OCI-LY7 (cell line): ENCODE results near the gene CAB39. TPM values are rescaled to one million over a fixed set of nuclear protein-coding genes. Genes with fewer than 3 reads are reported as not detected.

Experiments used
- Bru-seq: library from RNA; stranded (reverse); fragments of 400-500 nt; gene quantifications from one replicate; lab custom pipeline; 2021; lab: Mats Ljungman, UMichigan
- BruChase-seq, 2 experiments: library from RNA; stranded (reverse); fragments of 400-500 nt; gene quantifications; one replicate each; lab custom pipeline; 2021; lab: Mats Ljungman, UMichigan
- BruUV-seq: library from RNA; stranded (reverse); fragments of 400-500 nt; replicated peaks from 2 replicates; lab custom pipeline; 2021; lab: Mats Ljungman, UMichigan
- CTCF ChIA-PET: fragments of 300-600 bp; sonication (Branson Sonifier 250); formaldehyde crosslinking; loops from one replicate; lab custom pipeline; 2022; ENCODE audit warnings: antibody characterized with exemption; ENCODE audit not compliant: unreplicated experiment; lab: Charles Lee
- POLR2A ChIA-PET: fragments of 300-600 bp; sonication (Branson Sonifier 250); formaldehyde crosslinking; loops from one replicate; lab custom pipeline; 2022; ENCODE audit warnings: antibody characterized with exemption; lab: Charles Lee
- DNase-seq: peaks from one replicate; pipeline ENCODE4 v3.0.0-alpha.2; 2015; ENCODE audit warnings: low spot score
- H2AFZ ChIP-seq: fragments of 200-600 bp; sonication (generic), shearing (Covaris generic); 2 replicates; pipeline ENCODE4 v1.6.1; 2014; ENCODE audit warnings: mild to moderate bottlenecking, antibody characterized with exemption, low read length, moderate library complexity
- H3K27ac ChIP-seq: fragments of 200-600 bp; sonication (generic); 2 replicates; pipeline ENCODE4 v1.5.1; 2014; ENCODE audit warnings: mixed run types, low read depth, mild to moderate bottlenecking, moderate library complexity, low read length, inconsistent platforms; ENCODE audit not compliant: poor library complexity, severe bottlenecking
- H3K36me3 ChIP-seq: fragments of 200-600 bp; sonication (generic); 2 replicates; pipeline ENCODE4 v1.6.1; 2014; ENCODE audit warnings: mild to moderate bottlenecking, antibody characterized with exemption, low read length, moderate library complexity, mixed read lengths; ENCODE audit not compliant: insufficient read depth
- H3K4me1 ChIP-seq: fragments of 200-600 bp; sonication (generic); 2 replicates; pipeline ENCODE4 v1.5.1; 2014; ENCODE audit warnings: mild to moderate bottlenecking, low read length; ENCODE audit not compliant: insufficient read depth, poor library complexity, severe bottlenecking
- H3K4me2 ChIP-seq: fragments of 200-600 bp; sonication (generic); 2 replicates; pipeline ENCODE4 v1.6.1; 2014; ENCODE audit warnings: mild to moderate bottlenecking, low read length
- H3K4me3 ChIP-seq: fragments of 200-600 bp; sonication (generic); 2 replicates; pipeline ENCODE4 v1.5.1; 2014; ENCODE audit warnings: mild to moderate bottlenecking, low read depth, low read length; ENCODE audit not compliant: poor library complexity, severe bottlenecking
- H3K79me2 ChIP-seq: fragments of 200-600 bp; sonication (generic); 2 replicates; pipeline ENCODE4 v1.6.1; 2016; ENCODE audit warnings: low read depth, mild to moderate bottlenecking, low read length, moderate library complexity, mixed read lengths; ENCODE audit not compliant: insufficient read depth
- H3K9me2 ChIP-seq: fragments of 200-600 bp; sonication (generic); 2 replicates; pipeline ENCODE4 v1.6.1; 2016; ENCODE audit warnings: mild to moderate bottlenecking, low read length, mixed read lengths; ENCODE audit not compliant: insufficient read depth
- H3K9me3 ChIP-seq: fragments of 200-600 bp; sonication (generic); 2 replicates; pipeline ENCODE4 v1.6.1; 2014; ENCODE audit warnings: mild to moderate bottlenecking, mixed run types, low read length, mixed read lengths
- H4K20me1 ChIP-seq: fragments of 200-600 bp; sonication (generic); 2 replicates; pipeline ENCODE4 v1.6.1; 2014; ENCODE audit warnings: mild to moderate bottlenecking, antibody characterized with exemption, low read length, moderate library complexity, mixed read lengths; ENCODE audit not compliant: insufficient read depth
- EZH2phosphoT487 ChIP-seq: fragments of 200-600 bp; sonication (generic); IDR thresholded peaks from 2 replicates; pipeline ENCODE4 v1.6.1; 2018; ENCODE audit warnings: low read depth, borderline replicate concordance, mild to moderate bottlenecking, mixed run types, antibody characterized with exemption, low read length, moderate library complexity, mixed read lengths
- intact Hi-C: fragments of 100-400 bp; cut with micrococcal nuclease; formaldehyde crosslinking; loops from one replicate; pipeline ENCODE4 v1.10.0; 2022; ENCODE audit not compliant: unreplicated experiment
- long read RNA-seq: library from polyadenylated mRNA; stranded (forward); transcript quantifications from one replicate; pipeline ENCODE4 v2.0.0, GENCODE V29; 2022
- total RNA-seq, 2 experiments: library from RNA; depleted of rRNA in 1 of 2; stranded (reverse); fragments of >200 nt in 1 of 2; shearing (Covaris generic) in 1 of 2; gene quantifications; 2 replicates each; pipeline ENCODE4 v1.2.3, GENCODE V29; 2014 to 2022
- TF ChIP-seq, protein P1 (sequence below): fragments of 200-600 bp; sonication (generic); conservative IDR thresholded peaks from 2 replicates; pipeline ENCODE4 v1.5.1; 2014; ENCODE audit warnings: mild to moderate bottlenecking, antibody characterized with exemption, low read length, moderate library complexity, mixed read lengths

The CAB39 gene
- total RNA-seq (2014; rRNA removed; shearing (Covaris generic)) (31.5 and 39.3 TPM in 2 replicates), total RNA-seq (2022) (53.4 and 53.8 TPM in 2 replicates), Bru-seq, nascent RNA (percentile 88 among the genes with signal in this experiment), BruChase-seq, experiment 1, labeled RNA remaining after a 6-hour chase (percentile 82 among the genes with signal in this experiment), BruChase-seq, experiment 2, labeled RNA remaining after a 2-hour chase (percentile 81 among the genes with signal in this experiment)
- long read RNA-seq, transcript CAB39-201 (9 exons, 3,826 nt): major isoform, 113 of 136 reads
- long read RNA-seq, partial matches to known transcripts: 13 of 136 reads
- long read RNA-seq, other reads (novel, unspliced or antisense): 10 of 136 reads

DNA sequence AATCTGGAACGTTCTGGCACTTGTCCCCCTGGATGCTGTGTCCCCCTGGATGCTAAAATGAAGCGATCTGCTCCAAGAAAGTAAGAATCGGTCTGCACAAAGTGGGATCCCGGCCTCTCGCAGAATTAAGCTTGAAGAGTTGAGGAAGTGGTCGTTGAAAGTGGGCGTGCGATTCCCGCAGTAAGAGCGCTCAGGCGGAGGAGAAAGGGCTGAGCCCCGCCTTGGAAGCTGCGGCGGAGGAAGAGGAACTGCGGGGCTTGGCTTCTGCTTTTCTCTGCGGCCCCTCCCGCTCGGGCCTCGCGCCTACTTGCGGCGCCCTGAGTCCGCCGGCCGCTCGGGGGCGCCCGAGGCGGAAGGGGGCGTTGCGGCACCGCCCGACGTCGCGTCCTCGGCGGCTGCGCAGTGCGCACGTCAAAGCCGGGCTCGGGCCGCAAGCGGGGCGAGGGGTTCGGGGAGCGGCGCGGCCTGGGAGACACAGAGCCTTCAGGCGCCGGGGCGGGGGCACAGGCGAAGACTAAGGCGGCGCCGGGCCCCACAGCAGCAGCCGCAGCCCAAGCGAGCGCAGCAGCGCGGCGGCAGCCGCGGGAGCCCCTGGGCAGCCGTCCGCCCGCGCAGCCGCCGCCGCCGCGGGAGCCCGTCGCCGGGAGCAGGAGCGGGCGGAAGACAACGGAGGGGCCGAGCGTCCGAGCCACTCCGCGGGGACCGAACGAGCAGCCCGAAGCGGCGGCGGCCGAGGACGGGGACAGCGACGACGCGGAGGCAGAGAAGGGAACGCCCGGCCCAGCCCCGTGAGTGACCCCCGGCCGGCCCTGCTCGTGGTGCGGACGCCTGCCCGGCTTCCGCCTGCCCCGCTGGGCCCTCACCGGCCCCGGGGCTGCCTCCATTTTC, at the start of gene CAB39:
CAB39 (plus strand) TSS at position 400 of the 888 bp plus-strand sequence. CDS start 47,160 bp downstream, outside the sequence.
- no peaks in the 10 kb centered on the region for H3K9me2 ChIP-seq
- peaks cover 43% of the 10 kb centered on the region for H3K4me1 ChIP-seq
- peak; percentile 94 for DNase-seq
- no peaks in the 10 kb centered on the region for H3K9me3 ChIP-seq
- H4K20me1 ChIP-seq: peaks cover 20% of the 10 kb centered on the region; the same call in 1 of the 2 replicates
- peak within 1 kb of the TSS; percentile 60 for H3K27ac ChIP-seq
- TF ChIP-seq, protein P1, sequence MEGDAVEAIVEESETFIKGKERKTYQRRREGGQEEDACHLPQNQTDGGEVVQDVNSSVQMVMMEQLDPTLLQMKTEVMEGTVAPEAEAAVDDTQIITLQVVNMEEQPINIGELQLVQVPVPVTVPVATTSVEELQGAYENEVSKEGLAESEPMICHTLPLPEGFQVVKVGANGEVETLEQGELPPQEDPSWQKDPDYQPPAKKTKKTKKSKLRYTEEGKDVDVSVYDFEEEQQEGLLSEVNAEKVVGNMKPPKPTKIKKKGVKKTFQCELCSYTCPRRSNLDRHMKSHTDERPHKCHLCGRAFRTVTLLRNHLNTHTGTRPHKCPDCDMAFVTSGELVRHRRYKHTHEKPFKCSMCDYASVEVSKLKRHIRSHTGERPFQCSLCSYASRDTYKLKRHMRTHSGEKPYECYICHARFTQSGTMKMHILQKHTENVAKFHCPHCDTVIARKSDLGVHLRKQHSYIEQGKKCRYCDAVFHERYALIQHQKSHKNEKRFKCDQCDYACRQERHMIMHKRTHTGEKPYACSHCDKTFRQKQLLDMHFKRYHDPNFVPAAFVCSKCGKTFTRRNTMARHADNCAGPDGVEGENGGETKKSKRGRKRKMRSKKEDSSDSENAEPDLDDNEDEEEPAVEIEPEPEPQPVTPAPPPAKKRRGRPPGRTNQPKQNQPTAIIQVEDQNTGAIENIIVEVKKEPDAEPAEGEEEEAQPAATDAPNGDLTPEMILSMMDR: peak; percentile 80
- no peak for TF ChIP-seq EZH2phosphoT487
- H3K4me3 ChIP-seq: peak within 1 kb of the TSS; percentile 89
- peak within 1 kb of the TSS; percentile 97 for H2AFZ ChIP-seq
- ChIA-PET POLR2A (interaction anchor here (0.7 to 1.0 kb wide), 2 partner anchors 10 to 122 kb away, joined by 3 to 4 read pairs; no protein-coding TSS in a partner anchor), CTCF (no interaction called here)
- intact Hi-C loops: loop anchor here (2.0 to 5.0 kb wide), 4 partner anchors 44 to 510 kb away; no protein-coding TSS in a partner anchor
- peaks cover 10% of the 10 kb centered on the region for H3K36me3 ChIP-seq
- peaks cover 46% of the 10 kb centered on the region for H3K79me2 ChIP-seq
- no TSS peak for BruUV-seq
- H3K4me2 ChIP-seq: peak within 1 kb of the TSS; percentile 95

DNA sequence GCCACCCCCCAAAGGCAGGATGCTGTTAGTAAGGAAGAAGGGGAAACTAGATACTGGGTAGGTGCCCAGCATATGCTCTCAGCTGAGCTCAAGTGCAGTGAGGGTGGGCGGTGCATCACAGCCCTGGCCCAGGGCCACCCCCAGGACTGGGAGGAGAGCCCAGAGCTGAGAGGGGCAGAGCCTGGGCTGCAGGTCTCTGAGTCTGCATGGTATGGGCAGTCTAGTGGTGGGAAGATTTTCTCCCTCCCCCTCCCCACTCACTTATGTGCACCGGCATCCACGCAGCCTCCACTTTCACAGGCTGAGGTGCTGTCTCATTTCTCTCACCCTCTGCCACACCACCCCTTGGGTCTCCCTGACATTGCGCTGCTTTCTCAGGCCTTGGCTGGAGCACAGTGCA, 48.5 kb upstream of the CAB39 start:
- Histone ChIP-seq H4K20me1 (no peaks in the 10 kb centered on the region), H3K79me2 (no peaks in the 10 kb centered on the region), H3K4me2 (no peak overlapping the region), H3K27ac (no peak overlapping the region), H3K4me1 (peaks cover 41% of the 10 kb centered on the region), H3K9me2 (no peaks in the 10 kb centered on the region), H3K36me3 (no peaks in the 10 kb centered on the region), H3K9me3 (no peaks in the 10 kb centered on the region), H2AFZ (no peak overlapping the region), H3K4me3 (no peak overlapping the region)
- BruUV-seq: no TSS peak
- no peak for DNase-seq
- POLR2A ChIA-PET: interaction anchor here (0.7 kb wide), 1 partner anchor 58 kb away, joined by 3 read pairs; no protein-coding TSS in a partner anchor
- intact Hi-C loops: no loop called here
- CTCF ChIA-PET: no interaction called here
- TF ChIP-seq, protein P1: no peak
- TF ChIP-seq EZH2phosphoT487: no peak
